ENCODE measurements around the gene SELENOT. TPM values are rescaled to one million over a fixed set of nuclear protein-coding genes. Genes with fewer than 3 reads are reported as not detected.

SELENOT gene
- total RNA-seq, 2 donors from 2014 or later, result 86.2 to 106 TPM

GRCh38 chr3:150639262-150639661 is 36.1 kb downstream of the SELENOT start:
- ATAC-seq (no peak), DNase-seq (no peak)
- intact Hi-C loops (cut with DNase I), result no loop called here

- ATAC-seq, result no peak
- intact Hi-C loops (cut with DNase I), result no loop called here
- no peak for DNase-seq
Observed at GRCh38 chr3:150640256-150640655, 37.1 kb downstream of the SELENOT start.

- no peak for ATAC-seq
- DNase-seq, result no peak
- intact Hi-C loops (cut with DNase I), result no loop called here
Observed at GRCh38 chr3:150653110-150653561, 50.0 kb downstream of the SELENOT start.

DNA sequence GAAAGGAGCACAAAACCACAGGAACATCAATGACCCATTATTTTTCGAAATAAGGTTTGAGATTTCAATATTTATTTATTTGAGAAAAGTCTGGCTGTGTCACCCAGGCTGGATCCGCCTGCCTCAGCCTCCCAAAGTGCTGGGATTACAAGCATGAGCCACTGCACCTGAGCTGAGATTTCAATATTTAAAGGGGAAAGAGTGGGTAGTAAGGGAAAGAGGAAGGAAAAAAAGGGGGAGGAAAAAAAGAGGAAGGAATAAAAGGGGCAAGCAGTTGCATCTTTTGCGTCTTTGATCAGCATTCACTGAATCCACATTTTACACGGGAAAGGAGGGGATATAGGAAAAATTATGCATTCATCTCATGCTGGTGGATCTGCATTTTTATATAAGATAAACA is 53.2 kb downstream of the SELENOT start:
- DNase-seq, result no peak
- no peak for ATAC-seq
- intact Hi-C loops (cut with DNase I), result no loop called here

- no peak for DNase-seq
- intact Hi-C loops (cut with DNase I), result no loop called here
- ATAC-seq, result no peak
Observed at GRCh38 chr3:150662410-150663200, 59.5 kb downstream of the SELENOT start.

DNA sequence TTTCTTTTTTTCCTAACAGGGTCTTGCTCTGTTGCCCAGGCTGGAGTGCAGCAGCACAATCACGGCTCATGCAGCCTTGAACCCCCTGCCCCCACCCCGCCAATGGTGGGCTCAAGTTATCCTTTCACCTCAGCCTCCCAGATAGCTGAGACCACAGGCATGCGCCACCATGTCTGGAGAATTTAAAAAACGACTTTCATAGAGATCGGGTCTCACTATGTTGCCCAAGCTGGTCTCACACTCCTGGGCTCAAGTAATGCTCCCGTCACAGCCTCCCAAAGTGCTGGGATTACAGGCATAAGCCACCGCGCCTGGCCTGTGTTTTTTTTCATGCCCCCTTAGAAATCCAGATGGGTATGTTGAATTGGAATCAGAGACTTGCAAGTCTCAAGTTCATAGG is 60.3 kb downstream of the SELENOT start:
- no peak for DNase-seq
- ATAC-seq, result no peak
- intact Hi-C loops (cut with DNase I), result no loop called here

GRCh38 chr3:150666167-150666566 is 63.0 kb downstream of the SELENOT start:
- intact Hi-C loops (cut with DNase I), result no loop called here
- DNase-seq (no peak), ATAC-seq (no peak)

DNA sequence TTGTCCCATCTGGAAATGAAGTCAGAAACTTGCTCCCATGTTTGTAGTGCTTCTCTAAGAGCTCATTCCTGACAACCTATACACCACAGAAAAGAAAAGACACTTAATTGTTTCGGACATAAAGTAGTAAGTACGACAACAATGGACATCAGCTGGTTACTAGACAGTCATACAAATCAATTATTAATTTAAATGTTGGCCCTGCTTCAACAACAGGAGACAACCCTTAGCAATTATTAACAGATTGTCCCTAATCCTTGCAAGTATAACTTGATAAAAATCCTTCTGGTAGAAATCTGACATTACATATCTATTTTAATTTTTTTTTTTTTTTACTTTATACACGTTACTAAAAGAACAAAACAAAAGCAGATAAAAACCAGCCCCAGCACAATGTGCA is 70.8 kb downstream of the SELENOT start:
- ATAC-seq (no peak), DNase-seq (no peak)
- intact Hi-C loops (cut with DNase I), result no loop called here

DNA sequence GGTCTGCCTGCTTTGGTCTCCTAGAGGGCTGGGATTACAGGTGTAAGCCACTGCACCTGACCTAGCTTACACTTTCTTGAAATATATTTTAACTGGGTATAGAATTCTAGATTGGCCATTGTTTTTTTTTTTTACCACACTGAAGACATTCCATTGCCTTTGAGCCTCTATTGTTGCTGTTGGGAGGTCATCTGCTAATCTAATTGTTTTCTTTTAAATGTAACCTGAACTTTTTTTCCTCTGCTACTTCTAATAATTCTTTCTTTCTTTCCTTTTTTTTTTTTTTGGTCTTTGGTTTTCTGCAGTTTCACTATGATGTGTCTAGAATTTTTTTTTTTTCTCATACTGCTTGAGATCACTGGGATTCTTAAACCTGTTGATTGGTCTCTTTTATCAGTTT is 72.5 kb downstream of the SELENOT start:
- DNase-seq (no peak), ATAC-seq (no peak)
- intact Hi-C loops (cut with DNase I), result no loop called here

Other genes starting within 250 kb of the SELENOT start
- 10 to 100 TPM; 24.0 to 34.9 TPM for gene TSC22D2, start 195.0 kb upstream of the SELENOT start, total RNA-seq
- gene SERP1, start 56.8 kb upstream of the SELENOT start, total RNA-seq, result 10 to 100 TPM; 42.4 to 47.2 TPM
- gene EIF2A, start 56.5 kb upstream of the SELENOT start, total RNA-seq, result 10 to 100 TPM; 54.5 to 76.6 TPM
- gene ERICH6, start 100.6 kb downstream of the SELENOT start, total RNA-seq, result under 1 TPM in 1 of 2 donors, not detected in 1; 0.39 TPM
- 10 to 100 TPM; 14.7 to 16.4 TPM for gene SIAH2, start 159.8 kb downstream of the SELENOT start, total RNA-seq